Neural cell (in vitro differentiated cells): ENCODE measurements around the gene CDKN2AIPNL. TPM values are rescaled to one million over a fixed set of nuclear protein-coding genes. Genes with fewer than 3 reads are reported as not detected.

Experiments used
- H2AFZ ChIP-seq: fragments of 200-600, 300-800 bp; sonication (generic), shearing (Covaris generic); 2 replicates; pipeline ENCODE4 v1.6.0; 2014; ENCODE audit warnings: low read depth, mild to moderate bottlenecking, antibody characterized with exemption, low read length, moderate library complexity
- H3F3A ChIP-seq: fragments of 200-600 bp; shearing (Covaris generic); 2 replicates; pipeline ENCODE4 v1.6.1; 2016; ENCODE audit warnings: mild to moderate bottlenecking, moderate library complexity, mixed read lengths, antibody characterized with exemption, low read length; ENCODE audit not compliant: insufficient read depth, poor library complexity, severe bottlenecking
- H3K27ac ChIP-seq: fragments of 200-600, 300-800 bp; sonication (generic), shearing (Covaris generic); 2 replicates; pipeline ENCODE4 v1.5.1; 2014; ENCODE audit warnings: mild to moderate bottlenecking, low read length, moderate library complexity
- H3K27me3 ChIP-seq: fragments of 300-800, 200-600 bp; sonication (generic), shearing (Covaris generic); 2 replicates; pipeline ENCODE4 v1.6.0; 2014; ENCODE audit warnings: mild to moderate bottlenecking, low read depth, low read length, moderate library complexity; ENCODE audit not compliant: insufficient read depth
- H3K36me3 ChIP-seq: fragments of 300-800, 200-600 bp; sonication (generic), shearing (Covaris generic); 2 replicates; pipeline ENCODE4 v1.5.1; 2014; ENCODE audit warnings: mild to moderate bottlenecking, antibody characterized with exemption, low read length, moderate library complexity; ENCODE audit not compliant: insufficient read depth
- H3K4me2 ChIP-seq: fragments of 300-800, 200-600 bp; sonication (generic), shearing (Covaris generic); 2 replicates; pipeline ENCODE4 v1.6.0; 2014; ENCODE audit warnings: mild to moderate bottlenecking, low read length
- H3K4me3 ChIP-seq: fragments of 300-800, 200-600 bp; sonication (generic), shearing (Covaris generic); 2 replicates; pipeline ENCODE4 v1.5.1; 2014; ENCODE audit warnings: mild to moderate bottlenecking, low read length, moderate library complexity
- H3K79me2 ChIP-seq: fragments of 200-600 bp; shearing (Covaris generic); replicated peaks from 2 replicates; pipeline ENCODE4 v1.6.0; 2014; ENCODE audit warnings: mild to moderate bottlenecking, low read length, moderate library complexity; ENCODE audit not compliant: insufficient read depth
- H3K9ac ChIP-seq: fragments of 300-800, 200-600 bp; sonication (generic), shearing (Covaris generic); 2 replicates; pipeline ENCODE4 v1.6.1; 2016; ENCODE audit warnings: mild to moderate bottlenecking, low read length, mixed read lengths
- H3K9me2 ChIP-seq: fragments of 200-600 bp; shearing (Covaris generic); 2 replicates; pipeline ENCODE4 v1.6.1; 2016; ENCODE audit warnings: mild to moderate bottlenecking, low read length, mixed read lengths; ENCODE audit not compliant: insufficient read depth
- H3K9me3 ChIP-seq: fragments of 200-600, 300-800 bp; sonication (generic), shearing (Covaris generic); 2 replicates; pipeline ENCODE4 v1.6.1; 2016; ENCODE audit warnings: mild to moderate bottlenecking, mixed run types, low read length, moderate library complexity, mixed read lengths
- H4K20me1 ChIP-seq: fragments of 200-600 bp; shearing (Covaris generic); 2 replicates; pipeline ENCODE4 v1.6.1; 2016; ENCODE audit warnings: mild to moderate bottlenecking, mixed run types; ENCODE audit not compliant: insufficient read depth
- EP300 ChIP-seq: fragments of 450-650 bp; conservative IDR thresholded peaks from 2 replicates; pipeline ENCODE4 v1.6.1; 2014; ENCODE audit warnings: antibody characterized with exemption, mild to moderate bottlenecking, moderate library complexity; ENCODE audit not compliant: poor library complexity, severe bottlenecking
- EZH2 ChIP-seq: fragments of 200-600, 300-800 bp; shearing (Covaris generic), sonication (generic); IDR thresholded peaks from 2 replicates; pipeline ENCODE4 v1.6.1; 2014; ENCODE audit warnings: antibody characterized with exemption, low read length, borderline replicate concordance, mild to moderate bottlenecking; ENCODE audit not compliant: insufficient read depth, poor library complexity, severe bottlenecking
- MXI1 ChIP-seq: fragments of 450-650 bp; conservative IDR thresholded peaks from 2 replicates; pipeline ENCODE4 v1.6.1; 2014; ENCODE audit warnings: antibody characterized with exemption, mild to moderate bottlenecking; ENCODE audit not compliant: poor library complexity, severe bottlenecking
- POLR2AphosphoS5 ChIP-seq: IDR thresholded peaks from 2 replicates; pipeline ENCODE4 v1.6.1; 2012
- RAD21 ChIP-seq: fragments of 450-650 bp; conservative IDR thresholded peaks from 2 replicates; pipeline ENCODE4 v1.6.1; 2014; ENCODE audit warnings: antibody characterized with exemption, mild to moderate bottlenecking, moderate library complexity
- SMC3 ChIP-seq: fragments of 450-650 bp; conservative IDR thresholded peaks from 2 replicates; pipeline ENCODE4 v1.6.1; 2014; ENCODE audit warnings: antibody characterized with exemption, mild to moderate bottlenecking, moderate library complexity; ENCODE audit not compliant: poor library complexity
- TAF1 ChIP-seq: IDR thresholded peaks from 2 replicates; pipeline ENCODE4 v1.6.1; 2012; ENCODE audit warnings: low read depth
- polyA plus RNA-seq: library from polyadenylated mRNA; depleted of rRNA; stranded (reverse); fragments of >200 nt; gene quantifications from 2 replicates; pipeline ENCODE4 v1.2.3, GENCODE V29; 2014
- TF ChIP-seq, protein P1 (sequence below): fragments of 450-650 bp; IDR thresholded peaks from 2 replicates; pipeline ENCODE4 v1.5.1; 2014; ENCODE audit warnings: antibody characterized with exemption, mild to moderate bottlenecking, moderate library complexity; ENCODE audit not compliant: poor library complexity, severe bottlenecking
- TF ChIP-seq, protein P2 (sequence below): IDR thresholded peaks from 2 replicates; pipeline ENCODE4 v1.6.1; 2012; ENCODE audit warnings: borderline replicate concordance

CDKN2AIPNL gene
- polyA plus RNA-seq, 1 donor from 2014 or later = 78.4 TPM

DNA sequence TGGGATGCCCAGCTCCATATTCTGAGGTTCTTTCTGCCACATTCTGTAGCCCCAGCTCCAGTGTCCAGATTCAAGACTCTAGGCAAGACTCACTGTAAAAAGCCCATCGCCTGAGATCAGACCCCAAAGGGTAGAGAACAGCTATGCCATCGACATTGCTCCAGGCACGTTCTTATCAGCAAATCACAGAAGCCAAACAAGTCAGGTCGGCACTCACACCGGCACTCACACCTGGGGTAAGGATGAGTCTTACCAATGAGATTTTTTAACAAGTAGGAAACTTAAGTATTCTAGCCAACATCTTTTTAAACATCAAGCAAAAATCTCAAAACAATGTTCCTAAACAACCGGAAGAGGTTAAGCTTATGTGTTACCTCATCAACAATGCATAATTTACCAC lies 2.4 kb downstream of the CDKN2AIPNL start:
- Histone ChIP-seq H3K4me3 (peak overlapping the region; percentile 85), H3K36me3 (no peaks in the 10 kb centered on the region), H2AFZ (no peak overlapping the region), H3K9me3 (no peaks in the 10 kb centered on the region), H3K27me3 (no peaks in the 10 kb centered on the region), H3K9me2 (no peaks in the 10 kb centered on the region), H3K27ac (no peak overlapping the region), H4K20me1 (no peaks in the 10 kb centered on the region), H3F3A (no peaks in the 10 kb centered on the region), H3K4me2 (no peak overlapping the region), H3K9ac (no peak overlapping the region), H3K79me2 (peaks cover 20% of the 10 kb centered on the region)
- no peak for TF ChIP-seq EZH2
- TF ChIP-seq POLR2AphosphoS5 = no peak
- no peak for TF ChIP-seq MXI1
- TF ChIP-seq, protein P1, sequence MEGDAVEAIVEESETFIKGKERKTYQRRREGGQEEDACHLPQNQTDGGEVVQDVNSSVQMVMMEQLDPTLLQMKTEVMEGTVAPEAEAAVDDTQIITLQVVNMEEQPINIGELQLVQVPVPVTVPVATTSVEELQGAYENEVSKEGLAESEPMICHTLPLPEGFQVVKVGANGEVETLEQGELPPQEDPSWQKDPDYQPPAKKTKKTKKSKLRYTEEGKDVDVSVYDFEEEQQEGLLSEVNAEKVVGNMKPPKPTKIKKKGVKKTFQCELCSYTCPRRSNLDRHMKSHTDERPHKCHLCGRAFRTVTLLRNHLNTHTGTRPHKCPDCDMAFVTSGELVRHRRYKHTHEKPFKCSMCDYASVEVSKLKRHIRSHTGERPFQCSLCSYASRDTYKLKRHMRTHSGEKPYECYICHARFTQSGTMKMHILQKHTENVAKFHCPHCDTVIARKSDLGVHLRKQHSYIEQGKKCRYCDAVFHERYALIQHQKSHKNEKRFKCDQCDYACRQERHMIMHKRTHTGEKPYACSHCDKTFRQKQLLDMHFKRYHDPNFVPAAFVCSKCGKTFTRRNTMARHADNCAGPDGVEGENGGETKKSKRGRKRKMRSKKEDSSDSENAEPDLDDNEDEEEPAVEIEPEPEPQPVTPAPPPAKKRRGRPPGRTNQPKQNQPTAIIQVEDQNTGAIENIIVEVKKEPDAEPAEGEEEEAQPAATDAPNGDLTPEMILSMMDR = no peak
- TF ChIP-seq, protein P2, sequence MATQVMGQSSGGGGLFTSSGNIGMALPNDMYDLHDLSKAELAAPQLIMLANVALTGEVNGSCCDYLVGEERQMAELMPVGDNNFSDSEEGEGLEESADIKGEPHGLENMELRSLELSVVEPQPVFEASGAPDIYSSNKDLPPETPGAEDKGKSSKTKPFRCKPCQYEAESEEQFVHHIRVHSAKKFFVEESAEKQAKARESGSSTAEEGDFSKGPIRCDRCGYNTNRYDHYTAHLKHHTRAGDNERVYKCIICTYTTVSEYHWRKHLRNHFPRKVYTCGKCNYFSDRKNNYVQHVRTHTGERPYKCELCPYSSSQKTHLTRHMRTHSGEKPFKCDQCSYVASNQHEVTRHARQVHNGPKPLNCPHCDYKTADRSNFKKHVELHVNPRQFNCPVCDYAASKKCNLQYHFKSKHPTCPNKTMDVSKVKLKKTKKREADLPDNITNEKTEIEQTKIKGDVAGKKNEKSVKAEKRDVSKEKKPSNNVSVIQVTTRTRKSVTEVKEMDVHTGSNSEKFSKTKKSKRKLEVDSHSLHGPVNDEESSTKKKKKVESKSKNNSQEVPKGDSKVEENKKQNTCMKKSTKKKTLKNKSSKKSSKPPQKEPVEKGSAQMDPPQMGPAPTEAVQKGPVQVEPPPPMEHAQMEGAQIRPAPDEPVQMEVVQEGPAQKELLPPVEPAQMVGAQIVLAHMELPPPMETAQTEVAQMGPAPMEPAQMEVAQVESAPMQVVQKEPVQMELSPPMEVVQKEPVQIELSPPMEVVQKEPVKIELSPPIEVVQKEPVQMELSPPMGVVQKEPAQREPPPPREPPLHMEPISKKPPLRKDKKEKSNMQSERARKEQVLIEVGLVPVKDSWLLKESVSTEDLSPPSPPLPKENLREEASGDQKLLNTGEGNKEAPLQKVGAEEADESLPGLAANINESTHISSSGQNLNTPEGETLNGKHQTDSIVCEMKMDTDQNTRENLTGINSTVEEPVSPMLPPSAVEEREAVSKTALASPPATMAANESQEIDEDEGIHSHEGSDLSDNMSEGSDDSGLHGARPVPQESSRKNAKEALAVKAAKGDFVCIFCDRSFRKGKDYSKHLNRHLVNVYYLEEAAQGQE = no peak
- TF ChIP-seq TAF1 = no peak
- TF ChIP-seq SMC3 = no peak
- TF ChIP-seq EP300 = no peak
- no peak for TF ChIP-seq RAD21

DNA sequence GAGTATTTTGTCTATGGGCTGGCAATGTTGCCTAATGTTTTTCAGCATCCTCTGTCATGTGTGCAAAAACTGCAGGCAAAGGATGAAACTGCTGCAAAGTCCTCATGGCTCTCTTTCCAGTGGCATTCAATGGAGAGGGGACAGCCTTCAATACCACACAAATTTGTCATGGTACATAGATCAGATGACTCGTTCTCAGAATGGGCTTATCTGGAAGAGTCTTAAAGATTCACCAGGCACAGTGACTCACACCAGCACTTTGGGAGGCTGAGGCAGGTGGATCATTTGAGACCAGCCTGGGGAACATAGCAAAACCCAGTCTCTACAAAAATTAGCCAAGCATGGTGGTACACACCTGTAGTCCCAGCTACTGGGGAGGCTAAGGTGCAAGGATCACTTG lies 5.3 kb downstream of the CDKN2AIPNL start:
- no peak overlapping the region for H3K4me2 ChIP-seq
- no peaks in the 10 kb centered on the region for H4K20me1 ChIP-seq
- H3K36me3 ChIP-seq = no peaks in the 10 kb centered on the region
- H3K4me3 ChIP-seq = no peak overlapping the region
- no peak for TF ChIP-seq RAD21
- TF ChIP-seq, protein P2 = no peak
- TF ChIP-seq POLR2AphosphoS5 = no peak
- no peak for TF ChIP-seq MXI1
- no peak for TF ChIP-seq EP300
- no peak for TF ChIP-seq EZH2
- no peak for TF ChIP-seq TAF1
- no peak for TF ChIP-seq SMC3
- TF ChIP-seq, protein P1 = no peak
- no peaks in the 10 kb centered on the region for H3K9me2 ChIP-seq
- H3K9ac ChIP-seq = no peak overlapping the region
- no peaks in the 10 kb centered on the region for H3K9me3 ChIP-seq
- H3F3A ChIP-seq = no peaks in the 10 kb centered on the region
- H3K79me2 ChIP-seq = peaks cover 20% of the 10 kb centered on the region
- H2AFZ ChIP-seq = no peak overlapping the region
- H3K27me3 ChIP-seq = no peaks in the 10 kb centered on the region
- no peak overlapping the region for H3K27ac ChIP-seq
